Fibroblast of villous mesenchyme (primary cell): ENCODE data around the gene CA6. TPM values are rescaled to one million over a fixed set of nuclear protein-coding genes. Genes with fewer than 3 reads are reported as not detected.
"Not testable (repeated sequence)": the region's sequence is repeated elsewhere in the genome, so short reads cannot be mapped to it uniquely, and the experiment has no call there.

Source experiments
- DNase-seq: peaks from one replicate; pipeline ENCODE4 v3.0.0-alpha.2; 2010; ENCODE audit warnings: low read depth
- H3K4me3 ChIP-seq: 2 replicates; pipeline ENCODE4 v1.5.1; 2011; ENCODE audit warnings: low read depth, mild to moderate bottlenecking, low read length
- total RNA-seq: library from RNA; depleted of rRNA; stranded (reverse); fragments of >200 nt; gene quantifications from 2 replicates; pipeline ENCODE4 v1.2.3, GENCODE V29; 2012
- TF ChIP-seq, protein P1 (sequence below): IDR thresholded peaks from 2 replicates; pipeline ENCODE4 v1.5.1; 2012; ENCODE audit warnings: low read depth, mild to moderate bottlenecking, low read length; ENCODE audit not compliant: insufficient read depth

CA6 gene
- total RNA-seq, result not detected in 2 replicates

DNA sequence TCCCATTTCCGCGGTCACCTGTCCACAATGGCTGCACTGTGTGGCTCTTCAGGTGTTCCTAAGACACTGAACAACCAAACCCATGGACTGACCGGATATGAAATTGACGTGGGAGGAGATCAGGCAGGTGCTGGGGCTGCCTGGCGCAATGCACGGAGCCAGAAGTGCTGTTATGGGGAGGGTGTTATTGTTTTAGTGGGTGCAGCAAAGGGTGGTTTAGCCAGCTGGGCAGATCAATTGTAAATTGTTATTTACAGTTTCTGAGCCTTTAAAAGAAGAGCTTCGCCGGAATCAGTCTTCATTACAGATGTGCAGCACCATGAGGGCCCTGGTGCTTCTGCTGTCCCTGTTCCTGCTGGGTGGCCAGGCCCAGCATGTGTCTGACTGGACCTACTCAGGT is at the start of gene CA6:
Gene CA6 (plus strand): TSS at position 301 of the 400 bp plus-strand sequence. CDS start 19 bp downstream, at position 320.
- H3K4me3 ChIP-seq, result no peak within 1 kb of the TSS
- TF ChIP-seq, protein P1, sequence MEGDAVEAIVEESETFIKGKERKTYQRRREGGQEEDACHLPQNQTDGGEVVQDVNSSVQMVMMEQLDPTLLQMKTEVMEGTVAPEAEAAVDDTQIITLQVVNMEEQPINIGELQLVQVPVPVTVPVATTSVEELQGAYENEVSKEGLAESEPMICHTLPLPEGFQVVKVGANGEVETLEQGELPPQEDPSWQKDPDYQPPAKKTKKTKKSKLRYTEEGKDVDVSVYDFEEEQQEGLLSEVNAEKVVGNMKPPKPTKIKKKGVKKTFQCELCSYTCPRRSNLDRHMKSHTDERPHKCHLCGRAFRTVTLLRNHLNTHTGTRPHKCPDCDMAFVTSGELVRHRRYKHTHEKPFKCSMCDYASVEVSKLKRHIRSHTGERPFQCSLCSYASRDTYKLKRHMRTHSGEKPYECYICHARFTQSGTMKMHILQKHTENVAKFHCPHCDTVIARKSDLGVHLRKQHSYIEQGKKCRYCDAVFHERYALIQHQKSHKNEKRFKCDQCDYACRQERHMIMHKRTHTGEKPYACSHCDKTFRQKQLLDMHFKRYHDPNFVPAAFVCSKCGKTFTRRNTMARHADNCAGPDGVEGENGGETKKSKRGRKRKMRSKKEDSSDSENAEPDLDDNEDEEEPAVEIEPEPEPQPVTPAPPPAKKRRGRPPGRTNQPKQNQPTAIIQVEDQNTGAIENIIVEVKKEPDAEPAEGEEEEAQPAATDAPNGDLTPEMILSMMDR, result no peak

DNA sequence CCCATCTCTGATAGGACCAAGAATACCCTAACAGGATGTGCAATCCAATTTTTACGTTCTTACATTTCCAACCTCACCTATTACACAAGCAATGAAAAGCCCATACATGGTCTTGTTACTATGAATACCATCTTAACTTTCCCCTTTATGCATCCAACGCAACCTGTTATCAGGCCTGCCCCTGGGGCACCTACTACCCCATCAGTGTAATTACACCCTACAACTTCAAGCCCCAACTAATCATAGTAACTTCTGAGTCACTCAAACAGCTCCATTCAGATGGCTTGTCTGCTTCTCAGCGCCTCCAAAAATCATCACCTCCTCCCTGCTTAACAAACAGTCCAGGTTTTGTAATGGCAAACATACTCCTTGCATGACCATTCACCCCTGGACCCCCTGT is 48.9 kb upstream of the CA6 start:
- DNase-seq, H3K4me3 ChIP-seq: not testable (repeated sequence)

More for the DNA sequence above, at the start of gene CA6:
- DNase-seq, result no peak

DNA sequence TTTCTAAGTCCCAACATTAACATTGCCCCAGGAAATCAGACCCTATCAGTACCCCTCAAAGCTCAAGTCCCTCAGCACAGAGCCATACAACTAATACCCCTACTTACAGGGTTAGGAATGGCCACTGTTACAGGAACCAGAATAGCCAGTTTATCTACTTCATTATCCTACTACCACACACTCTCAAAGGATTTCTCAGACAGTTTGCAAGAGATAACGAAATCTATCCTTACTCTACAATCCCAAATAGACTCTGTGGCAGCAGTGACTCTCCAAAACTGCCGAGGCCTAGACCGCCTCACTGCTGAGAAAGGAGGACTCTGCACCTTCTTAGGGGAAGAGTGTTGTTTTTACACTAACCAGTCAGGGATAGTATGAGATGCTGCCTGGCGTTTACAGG is 48.2 kb upstream of the CA6 start:
- DNase-seq, H3K4me3 ChIP-seq: not testable (repeated sequence)

DNA sequence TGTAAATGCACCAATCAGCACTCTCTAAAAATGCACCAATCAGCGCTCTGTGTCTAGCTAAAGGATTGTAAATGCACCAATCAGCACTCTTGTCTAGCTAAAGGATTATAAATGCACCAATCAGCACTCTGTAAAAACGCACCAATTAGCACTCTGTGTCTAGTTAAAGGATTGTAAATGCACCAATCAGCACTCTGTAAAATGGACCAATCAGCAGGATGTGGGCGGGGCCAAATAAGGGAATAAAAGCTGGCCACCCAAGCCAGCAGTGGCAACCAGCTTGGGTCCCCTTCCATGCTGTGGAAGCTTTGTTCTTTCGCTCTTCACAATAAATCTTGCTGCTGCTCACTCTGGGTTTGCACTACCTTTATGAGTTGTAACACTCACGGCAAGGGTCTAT is 47.2 kb upstream of the CA6 start:
- not testable (repeated sequence) for H3K4me3 ChIP-seq, DNase-seq

DNA sequence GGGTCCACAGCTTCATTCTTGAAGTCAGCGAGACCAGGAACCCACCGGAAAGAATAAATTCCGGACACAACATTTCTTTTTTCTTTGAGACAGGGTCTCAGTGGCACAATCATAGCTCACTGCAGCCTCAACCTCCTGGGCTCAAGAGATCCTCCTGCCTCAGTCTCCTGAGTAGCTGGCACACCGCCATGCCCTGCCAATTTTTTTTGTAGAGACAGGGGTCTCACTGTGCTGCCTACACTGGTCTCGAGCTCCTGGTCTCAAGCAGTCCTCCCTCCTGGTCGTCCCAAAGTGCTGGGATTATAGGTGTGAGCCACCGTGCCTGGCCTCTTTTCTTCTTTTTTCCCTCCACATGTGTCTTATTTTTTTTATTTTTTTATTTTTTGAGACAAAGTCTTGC is 46.6 kb upstream of the CA6 start:
- no peak for DNase-seq
- H3K4me3 ChIP-seq, result no peak overlapping the region
- TF ChIP-seq, protein P1, result no peak

DNA sequence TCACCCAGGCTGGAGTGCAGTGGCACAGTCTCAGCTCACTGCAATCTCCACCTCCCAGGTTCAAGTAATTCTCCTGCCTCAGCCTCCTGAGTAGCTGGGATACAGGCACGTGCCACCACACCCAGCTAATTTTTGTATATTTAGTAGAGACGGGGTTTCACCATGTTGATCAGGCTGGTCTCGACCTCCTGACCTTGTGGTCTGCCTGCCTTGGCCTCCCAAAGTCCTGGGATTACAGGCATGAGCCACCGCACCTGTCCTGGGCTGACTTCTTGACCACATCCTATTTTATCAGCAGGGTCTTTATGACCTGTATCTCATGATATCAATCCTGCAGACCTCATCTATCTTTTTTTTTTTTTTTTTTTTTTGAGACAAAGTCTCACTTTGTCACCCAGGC is 45.0 kb upstream of the CA6 start:
- H3K4me3 ChIP-seq, DNase-seq: not testable (repeated sequence)

DNA sequence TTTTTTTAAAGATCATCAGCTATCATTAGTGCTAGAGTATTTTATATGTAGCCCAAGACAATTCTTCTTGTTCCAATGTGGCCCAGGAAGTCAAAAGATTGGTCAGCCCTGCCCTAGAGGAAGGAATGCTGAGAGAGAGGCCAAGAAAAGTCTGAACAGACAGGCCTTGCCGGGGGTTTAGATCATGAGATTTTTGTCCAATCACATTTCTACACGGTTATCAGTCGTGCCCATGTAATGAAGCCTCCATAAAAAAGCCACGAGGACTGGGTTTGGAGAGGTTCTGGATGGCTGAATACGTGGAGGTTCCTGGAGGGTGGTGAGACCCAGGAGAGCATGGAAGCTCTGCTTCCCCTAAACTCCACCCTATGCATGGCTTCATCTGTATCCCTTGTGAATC is 42.9 kb upstream of the CA6 start:
- peak; percentile 42 for DNase-seq

DNA sequence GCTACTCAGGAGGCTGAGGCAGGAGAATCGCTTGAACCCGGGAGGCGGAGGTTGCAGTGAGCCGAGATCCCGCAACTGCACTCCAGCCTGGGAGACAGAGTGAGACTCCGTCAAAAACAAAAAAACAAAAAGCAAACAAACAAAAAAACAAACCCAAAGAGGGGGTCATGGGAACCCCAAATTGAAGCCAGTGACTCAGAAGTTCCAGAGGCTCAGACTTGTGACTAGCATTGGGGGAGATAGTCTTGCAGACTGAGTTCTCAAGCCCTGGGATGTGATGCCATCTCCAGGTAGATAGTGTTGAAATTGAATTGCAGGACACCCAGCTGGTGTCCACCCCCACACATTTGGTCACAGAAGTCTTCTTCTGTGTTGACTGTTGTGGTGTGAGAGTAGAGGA is 42.3 kb upstream of the CA6 start:
- TF ChIP-seq, protein P1, result no peak
- DNase-seq, result peak; percentile 56
- no peak overlapping the region for H3K4me3 ChIP-seq

More for the DNA sequence above, 42.9 kb upstream of the CA6 start:
- H3K4me3 ChIP-seq, result no peak overlapping the region
- TF ChIP-seq, protein P1, result peak; percentile 42

DNA sequence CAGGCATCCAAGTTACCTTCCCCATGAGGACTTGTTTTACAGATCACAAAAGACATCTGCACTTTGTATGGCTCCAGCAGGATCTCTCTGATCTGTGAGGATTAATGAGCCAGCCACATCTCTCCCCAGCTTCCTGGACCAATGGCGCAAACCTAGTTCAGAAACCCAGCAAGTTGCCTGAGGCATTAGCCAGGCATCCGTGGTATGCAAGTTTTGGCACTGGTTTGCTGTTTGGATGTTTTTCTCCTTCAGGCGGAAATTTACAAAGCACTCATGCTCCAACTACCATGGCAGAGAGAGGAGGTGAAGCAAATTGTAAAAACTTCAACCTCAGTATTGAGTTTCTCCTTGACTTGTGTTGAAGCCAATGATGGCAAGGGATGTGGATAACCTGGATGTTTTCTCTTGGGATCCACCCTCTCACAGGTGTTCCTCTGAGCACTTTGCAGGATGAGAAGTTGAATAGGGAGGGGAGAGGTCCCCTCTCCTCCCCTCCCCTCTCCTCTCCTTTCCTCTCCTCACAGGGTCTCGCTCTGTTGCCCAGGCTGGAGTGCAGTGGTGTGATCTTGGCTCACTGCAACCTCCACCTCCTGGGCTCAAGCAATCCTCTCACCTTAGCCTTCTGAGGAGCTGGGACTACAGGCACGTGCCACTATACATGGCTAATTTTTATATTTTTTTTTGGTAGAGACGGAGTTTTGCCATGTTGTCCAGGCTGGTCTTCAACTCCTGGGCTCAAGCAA is 41.6 kb upstream of the CA6 start:
- H3K4me3 ChIP-seq, result no peak overlapping the region
- TF ChIP-seq, protein P1, result no peak
- DNase-seq, result peak; percentile 97
